ENCODE measurements around the gene NCL. TPM values are rescaled to one million over a fixed set of nuclear protein-coding genes. Genes with fewer than 3 reads are reported as not detected.
A peak's percentile ranks its signal among the peaks of the same experiment; 100 is the strongest.

The NCL gene
- polyA plus RNA-seq, 1 of the 3 experiments (the other 2 are of a cell fraction) = 256 TPM

- H3K9me2 ChIP-seq = no peaks in the 10 kb centered on the region
- CTCF ChIA-PET = interaction anchor here (0.7 to 6.3 kb wide), 16 partner anchors 10 to 383 kb away, joined by 3 to 115 read pairs (median 6); partner anchors contain the start of gene NCL
- peaks cover 41 to 52% of the 10 kb centered on the region in 2 experiments for H3K36me3 ChIP-seq (replicated peaks in 1 of 2; ENCODE audit: control insufficient read depth in 1 of 2, insufficient read depth in 2 of 2, low read length in 1 of 2)
- WGBS (ENCODE audit: low lambda C conversion rate) = 88% methylated on average over 10 of the region's 10 CpGs
- peaks cover 13% of the 10 kb centered on the region; the same call in 1 of the 2 replicates for H3K79me2 ChIP-seq (ENCODE audit: insufficient read depth)
- TF ChIP-seq YY1 (IDR thresholded peaks at IDR 0.05; ENCODE audit: low read depth) (no peak), MXI1 (IDR thresholded peaks at IDR 0.05; ENCODE audit: low read depth, low read length) (no peak), POLR2AphosphoS5 (IDR thresholded peaks at IDR 0.05; ENCODE audit: low read depth, low read length) (peak; percentile 23), EZH2phosphoT487 (IDR thresholded peaks at IDR 0.05; ENCODE audit: borderline replicate concordance, low read depth) (no peak), TCF12 (IDR thresholded peaks at IDR 0.05) (no peak), JUND (IDR thresholded peaks at IDR 0.05) (peak; percentile 2; the same call in 1 of the 2 replicates)
- no peak overlapping the region for H3K4me3 ChIP-seq (ENCODE audit: low read depth in 2 of 2, low read length in 1 of 2)
- H3K4me2 ChIP-seq = no peak overlapping the region
- H4K20me1 ChIP-seq (ENCODE audit: insufficient read depth) = no peaks in the 10 kb centered on the region
- H3K27ac ChIP-seq (ENCODE audit: low read depth in 2 of 2, low read length in 1 of 2) = no peak overlapping the region
- no peaks in the 10 kb centered on the region for H3K9me3 ChIP-seq
- no peak overlapping the region for H3K9ac ChIP-seq
- no peak overlapping the region for H2AFZ ChIP-seq (ENCODE audit: low read depth)
- POLR2A ChIA-PET = interaction anchor here (0.9 to 5.1 kb wide), 2 partner anchors 11 to 260 kb away, joined by 3 to 59 read pairs; partner anchors contain the start of gene NCL
- H3K27me3 ChIP-seq (ENCODE audit: insufficient read depth) = no peaks in the 10 kb centered on the region
- peaks cover 64% of the 10 kb centered on the region for H3F3A ChIP-seq (replicated peaks; ENCODE audit: insufficient read depth)
- no peak for DNase-seq
- H3K4me1 ChIP-seq (ENCODE audit: control insufficient read depth in 1 of 2, insufficient read depth in 2 of 2, low read depth in 1 of 2, low read length in 1 of 2) = no peaks in the 10 kb centered on the region
Measured at GRCh38 chr2:231452799-231453508, 11.3 kb downstream of the NCL start.

GRCh38 chr2:231450548-231450989 is 13.7 kb downstream of the NCL start:
- Histone ChIP-seq H3K27ac (ENCODE audit: low read depth in 2 of 2, low read length in 1 of 2) (no peak overlapping the region), H3K9me2 (no peaks in the 10 kb centered on the region), H3K27me3 (ENCODE audit: insufficient read depth) (no peaks in the 10 kb centered on the region), H3F3A (replicated peaks; ENCODE audit: insufficient read depth) (peaks cover 43% of the 10 kb centered on the region), H2AFZ (ENCODE audit: low read depth) (no peak overlapping the region), H3K4me3 (ENCODE audit: low read depth in 2 of 2, low read length in 1 of 2) (no peak overlapping the region), H3K9me3 (peaks cover 3% of the 10 kb centered on the region; the same call in 1 of the 2 replicates), H4K20me1 (ENCODE audit: insufficient read depth) (no peaks in the 10 kb centered on the region), H3K79me2 (ENCODE audit: insufficient read depth) (no peaks in the 10 kb centered on the region), H3K4me1 (ENCODE audit: control insufficient read depth in 1 of 2, insufficient read depth in 2 of 2, low read depth in 1 of 2, low read length in 1 of 2) (no peaks in the 10 kb centered on the region), H3K36me3 (replicated peaks in 1 of 2; ENCODE audit: control insufficient read depth in 1 of 2, insufficient read depth in 2 of 2, low read length in 1 of 2) (peaks cover 17 to 28% of the 10 kb centered on the region in 2 experiments), H3K4me2 (no peak overlapping the region), H3K9ac (no peak overlapping the region)
- ChIA-PET POLR2A (no interaction called here), CTCF (interaction anchor here (0.6 to 6.3 kb wide), 6 partner anchors 7 to 398 kb away, joined by 3 to 115 read pairs (median 9); no protein-coding TSS in a partner anchor)
- no peak for TF ChIP-seq TEAD4 (IDR thresholded peaks at IDR 0.05; ENCODE audit: borderline replicate concordance, insufficient read depth)
- no peak for TF ChIP-seq GABPA (IDR thresholded peaks at IDR 0.05; ENCODE audit: low read depth)
- no peak for TF ChIP-seq EP300 (IDR thresholded peaks at IDR 0.05; ENCODE audit: borderline replicate concordance in 1 of 2, low read depth in 1 of 2, low read length in 1 of 2)
- no peak for TF ChIP-seq RXRA (IDR thresholded peaks at IDR 0.05; ENCODE audit: borderline replicate concordance, low read depth)
- DNase-seq = no peak
- 100% methylated on average over 4 of the region's 4 CpGs for WGBS (ENCODE audit: low lambda C conversion rate)

- no peak overlapping the region for H3K4me3 ChIP-seq (ENCODE audit: low read depth in 2 of 2, low read length in 1 of 2)
- no peaks in the 10 kb centered on the region for H3K79me2 ChIP-seq (ENCODE audit: insufficient read depth)
- no peaks in the 10 kb centered on the region for H4K20me1 ChIP-seq (ENCODE audit: insufficient read depth)
- H2AFZ ChIP-seq (ENCODE audit: low read depth) = no peak overlapping the region
- peaks cover 15 to 18% of the 10 kb centered on the region in 2 experiments for H3K36me3 ChIP-seq (replicated peaks in 1 of 2; ENCODE audit: control insufficient read depth in 1 of 2, insufficient read depth in 2 of 2, low read length in 1 of 2)
- no peaks in the 10 kb centered on the region for H3K4me1 ChIP-seq (ENCODE audit: control insufficient read depth in 1 of 2, insufficient read depth in 2 of 2, low read depth in 1 of 2, low read length in 1 of 2)
- no peak for TF ChIP-seq MEF2A (IDR thresholded peaks at IDR 0.05; ENCODE audit: borderline replicate concordance, low read depth)
- no peak overlapping the region for H3K9ac ChIP-seq
- no peaks in the 10 kb centered on the region for H3K27me3 ChIP-seq (ENCODE audit: insufficient read depth)
- ChIA-PET POLR2A (no interaction called here), CTCF (interaction anchor here (6.3 kb wide), 1 partner anchor 222 kb away, joined by 115 read pairs; no protein-coding TSS in a partner anchor)
- 88% methylated on average over 4 of the region's 4 CpGs for WGBS (ENCODE audit: low lambda C conversion rate)
- H3F3A ChIP-seq (replicated peaks; ENCODE audit: insufficient read depth) = peaks cover 35% of the 10 kb centered on the region
- H3K27ac ChIP-seq (ENCODE audit: low read depth in 2 of 2, low read length in 1 of 2) = no peak overlapping the region
- H3K4me2 ChIP-seq = no peak overlapping the region
- no peaks in the 10 kb centered on the region for H3K9me2 ChIP-seq
- no peak for DNase-seq
- peaks cover 3% of the 10 kb centered on the region; the same call in 1 of the 2 replicates for H3K9me3 ChIP-seq
Measured at GRCh38 chr2:231449503-231450054, 14.7 kb downstream of the NCL start.
